PFSK-1 (cell line): ENCODE results near the gene ZNF507.

Experiments
- FOXP2 ChIP-seq: optimal IDR thresholded peaks from 2 replicates; pipeline ENCODE3; 2011; ENCODE audit warnings: borderline replicate concordance, control low read depth, inconsistent platforms; ENCODE audit not compliant: insufficient read depth; ENCODE audit errors: extremely low read length, extremely low read depth
- POLR2AphosphoS5 ChIP-seq: IDR thresholded peaks from 2 replicates; pipeline ENCODE4 v1.6.1; 2012; ENCODE audit warnings: low read depth, mild to moderate bottlenecking, control low read depth, low read length, moderate library complexity
- SIN3A ChIP-seq: IDR thresholded peaks from 2 replicates; pipeline ENCODE4 v1.6.1; 2012; ENCODE audit warnings: mild to moderate bottlenecking, low read length, moderate library complexity, borderline replicate concordance; ENCODE audit not compliant: insufficient read depth
- TAF1 ChIP-seq: IDR thresholded peaks from 2 replicates; pipeline ENCODE4 v1.6.1; 2012; ENCODE audit warnings: low read length, control low read depth, borderline replicate concordance; ENCODE audit not compliant: insufficient read depth
- TF ChIP-seq, protein P1 (sequence below), 2 experiments: IDR thresholded peaks; 2 replicates each; pipeline versions ENCODE4 v1.6.1 to v1.8.0; 2011 to 2012; ENCODE audit warnings: low read depth in 2 of 2, low read length in 2 of 2, control low read depth in 1 of 2, inconsistent platforms in 1 of 2, mild to moderate bottlenecking in 1 of 2, moderate library complexity in 1 of 2; ENCODE audit not compliant: insufficient read depth in 1 of 2

ZNF507 gene

DNA sequence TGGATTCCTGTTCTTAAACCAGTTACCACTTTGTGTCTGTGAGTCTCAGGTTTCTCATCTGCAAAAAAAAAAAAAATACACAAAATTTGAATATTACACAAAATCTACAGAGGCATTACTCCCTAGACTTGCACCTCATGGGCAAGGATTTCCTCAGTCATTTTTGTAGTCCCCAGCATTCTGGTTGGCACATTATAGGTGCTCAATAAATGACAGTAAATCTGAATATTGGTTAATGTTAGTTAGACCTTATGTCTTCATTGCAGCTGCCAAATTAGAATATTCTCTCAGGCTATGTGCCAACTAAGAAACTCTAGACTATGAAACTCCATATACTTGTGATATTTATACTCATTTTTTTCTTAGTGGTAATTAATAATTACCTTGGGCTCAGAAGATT is 2.2 kb downstream of the ZNF507 start:
- TF ChIP-seq, protein P1, sequence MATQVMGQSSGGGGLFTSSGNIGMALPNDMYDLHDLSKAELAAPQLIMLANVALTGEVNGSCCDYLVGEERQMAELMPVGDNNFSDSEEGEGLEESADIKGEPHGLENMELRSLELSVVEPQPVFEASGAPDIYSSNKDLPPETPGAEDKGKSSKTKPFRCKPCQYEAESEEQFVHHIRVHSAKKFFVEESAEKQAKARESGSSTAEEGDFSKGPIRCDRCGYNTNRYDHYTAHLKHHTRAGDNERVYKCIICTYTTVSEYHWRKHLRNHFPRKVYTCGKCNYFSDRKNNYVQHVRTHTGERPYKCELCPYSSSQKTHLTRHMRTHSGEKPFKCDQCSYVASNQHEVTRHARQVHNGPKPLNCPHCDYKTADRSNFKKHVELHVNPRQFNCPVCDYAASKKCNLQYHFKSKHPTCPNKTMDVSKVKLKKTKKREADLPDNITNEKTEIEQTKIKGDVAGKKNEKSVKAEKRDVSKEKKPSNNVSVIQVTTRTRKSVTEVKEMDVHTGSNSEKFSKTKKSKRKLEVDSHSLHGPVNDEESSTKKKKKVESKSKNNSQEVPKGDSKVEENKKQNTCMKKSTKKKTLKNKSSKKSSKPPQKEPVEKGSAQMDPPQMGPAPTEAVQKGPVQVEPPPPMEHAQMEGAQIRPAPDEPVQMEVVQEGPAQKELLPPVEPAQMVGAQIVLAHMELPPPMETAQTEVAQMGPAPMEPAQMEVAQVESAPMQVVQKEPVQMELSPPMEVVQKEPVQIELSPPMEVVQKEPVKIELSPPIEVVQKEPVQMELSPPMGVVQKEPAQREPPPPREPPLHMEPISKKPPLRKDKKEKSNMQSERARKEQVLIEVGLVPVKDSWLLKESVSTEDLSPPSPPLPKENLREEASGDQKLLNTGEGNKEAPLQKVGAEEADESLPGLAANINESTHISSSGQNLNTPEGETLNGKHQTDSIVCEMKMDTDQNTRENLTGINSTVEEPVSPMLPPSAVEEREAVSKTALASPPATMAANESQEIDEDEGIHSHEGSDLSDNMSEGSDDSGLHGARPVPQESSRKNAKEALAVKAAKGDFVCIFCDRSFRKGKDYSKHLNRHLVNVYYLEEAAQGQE (IDR thresholded peaks at IDR 0.05; ENCODE audit: insufficient read depth in 1 of 2, low read depth in 2 of 2, low read length in 2 of 2): no peak
- TF ChIP-seq TAF1 (no peak), FOXP2 (no peak), SIN3A (no peak), POLR2AphosphoS5 (no peak)

DNA sequence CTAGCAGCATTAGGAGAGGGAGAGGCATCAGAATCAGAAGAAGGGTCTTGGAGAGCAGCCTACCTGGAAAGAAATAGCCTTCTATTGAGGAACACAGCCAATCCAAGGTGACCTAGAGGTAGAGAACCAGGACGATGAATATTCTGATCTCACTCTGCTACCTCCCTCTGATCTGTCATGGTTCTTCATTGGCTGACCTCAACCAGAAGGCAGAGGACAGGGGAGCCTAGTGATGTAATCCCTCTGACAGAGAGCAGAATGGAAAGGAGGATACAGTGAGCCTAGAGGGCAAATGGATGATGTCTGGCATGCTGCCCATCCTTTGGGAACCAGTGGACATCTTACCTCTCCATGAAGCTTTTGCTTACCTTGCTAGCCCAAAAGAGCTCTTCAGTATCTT is 3.6 kb downstream of the ZNF507 start:
- TF ChIP-seq TAF1 (no peak), POLR2AphosphoS5 (no peak), SIN3A (no peak), FOXP2 (no peak)
- TF ChIP-seq, protein P1 (IDR thresholded peaks at IDR 0.05; ENCODE audit: insufficient read depth in 1 of 2, low read depth in 2 of 2, low read length in 2 of 2): no peak

DNA sequence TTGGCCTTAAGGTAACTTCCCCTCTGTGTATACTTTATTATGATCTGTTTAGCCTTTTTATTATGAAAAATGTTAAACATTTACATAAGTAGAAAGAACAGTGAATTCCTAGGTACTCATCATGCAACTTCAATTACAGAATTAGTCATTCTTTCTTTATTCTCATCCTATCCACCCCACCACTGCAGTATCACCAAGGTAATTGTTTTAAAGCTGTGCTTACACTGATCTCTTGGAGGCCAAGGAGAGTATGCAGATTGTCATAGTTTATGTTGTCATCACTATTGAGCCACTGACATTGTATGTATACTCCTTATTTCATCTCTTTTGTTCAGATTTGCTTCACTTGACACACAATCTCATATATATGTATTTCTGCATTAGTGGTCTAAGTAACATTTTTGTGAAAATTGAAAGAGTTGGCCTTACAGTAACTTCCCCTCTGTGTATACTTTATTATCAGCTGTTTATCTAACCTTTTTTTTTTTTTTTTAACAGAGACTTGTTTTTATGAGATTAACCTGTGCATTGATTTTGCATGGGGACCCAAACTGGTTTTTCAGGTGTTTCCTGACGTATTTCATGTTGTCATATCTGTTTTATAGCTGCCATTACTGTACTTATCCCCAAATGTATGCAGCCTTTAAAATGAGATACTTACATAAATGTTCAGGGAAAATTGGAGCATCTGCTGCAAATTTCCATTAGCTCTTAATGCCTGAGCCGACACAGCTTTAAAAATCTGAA is 4.5 kb downstream of the ZNF507 start:
- TF ChIP-seq TAF1 (no peak), POLR2AphosphoS5 (no peak), FOXP2 (no peak), SIN3A (no peak)
- TF ChIP-seq, protein P1 (IDR thresholded peaks at IDR 0.05; ENCODE audit: insufficient read depth in 1 of 2, low read depth in 2 of 2, low read length in 2 of 2): no peak

DNA sequence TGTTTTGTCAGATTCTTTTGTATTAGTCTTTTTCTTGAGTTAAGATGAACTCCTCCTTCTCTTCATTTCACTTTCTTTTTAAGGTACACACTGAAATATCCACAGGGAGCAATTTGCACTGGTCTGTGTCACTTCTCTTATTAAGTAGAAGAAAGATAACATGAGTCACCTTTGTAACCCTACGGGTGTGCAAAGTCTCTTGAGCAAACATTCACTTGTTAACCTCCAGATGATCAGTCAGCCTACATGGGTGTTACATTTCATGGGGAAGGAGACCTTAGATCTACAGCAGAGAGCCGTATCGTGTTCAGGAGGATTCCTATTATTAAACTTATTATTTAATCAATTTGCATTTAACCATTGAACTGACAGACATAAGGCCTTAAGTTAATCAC is 5.1 kb downstream of the ZNF507 start:
- TF ChIP-seq SIN3A (no peak), TAF1 (no peak), POLR2AphosphoS5 (no peak), FOXP2 (no peak)
- TF ChIP-seq, protein P1 (IDR thresholded peaks at IDR 0.05; ENCODE audit: insufficient read depth in 1 of 2, low read depth in 2 of 2, low read length in 2 of 2): no peak

DNA sequence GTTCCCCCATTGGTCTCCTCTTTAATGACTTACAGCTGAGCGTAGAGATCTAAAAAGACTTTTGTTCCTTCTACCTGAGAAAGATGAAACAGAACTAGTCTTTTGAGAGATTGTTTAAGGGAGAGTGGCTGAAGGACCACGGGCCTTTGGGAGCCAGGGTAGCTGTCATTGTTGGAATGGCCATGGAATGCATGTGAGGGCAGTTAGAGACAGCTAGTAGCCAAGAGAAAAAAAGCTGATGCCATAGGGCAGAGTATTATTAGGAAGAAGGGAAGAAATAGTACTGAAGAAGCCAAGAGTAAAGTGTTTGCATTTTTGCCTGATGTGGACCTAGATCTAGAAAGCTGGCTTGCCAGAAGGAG is 5.6 kb downstream of the ZNF507 start:
- no peak for TF ChIP-seq POLR2AphosphoS5
- TF ChIP-seq TAF1: no peak
- TF ChIP-seq FOXP2: no peak
- TF ChIP-seq, protein P1 (IDR thresholded peaks at IDR 0.05; ENCODE audit: insufficient read depth in 1 of 2, low read depth in 2 of 2, low read length in 2 of 2): no peak
- TF ChIP-seq SIN3A: no peak
